DOHH2 (cell line): ENCODE results near the gene NOTCH1.

Experiments used
- H3F3A ChIP-seq: fragments of 200-600 bp; sonication (generic), shearing (Covaris generic); 2 replicates; pipeline ENCODE4 v1.6.0; 2016; ENCODE audit warnings: antibody characterized with exemption, mild to moderate bottlenecking; ENCODE audit not compliant: control insufficient read depth, insufficient read depth
- H3K27ac ChIP-seq: fragments of 200-600 bp; sonication (generic); 2 replicates; pipeline ENCODE4 v1.5.1; 2014; ENCODE audit warnings: low read depth, mild to moderate bottlenecking, low read length, moderate library complexity
- H3K27me3 ChIP-seq: fragments of 200-600 bp; sonication (generic); 2 replicates; pipeline ENCODE4 v1.6.1; 2014; ENCODE audit warnings: mild to moderate bottlenecking, low read length, mixed read lengths; ENCODE audit not compliant: control insufficient read depth
- H3K36me3 ChIP-seq: fragments of 200-600 bp; sonication (generic); 2 replicates; pipeline ENCODE4 v1.6.1; 2014; ENCODE audit warnings: mild to moderate bottlenecking, low read length, moderate library complexity, mixed read lengths; ENCODE audit not compliant: control insufficient read depth
- H3K4me1 ChIP-seq: fragments of 200-600 bp; sonication (generic); 2 replicates; pipeline ENCODE4 v1.6.1; 2014; ENCODE audit warnings: mild to moderate bottlenecking, low read length, mixed read lengths; ENCODE audit not compliant: control insufficient read depth
- H3K4me2 ChIP-seq: fragments of 200-600 bp; sonication (generic); 2 replicates; pipeline ENCODE4 v1.6.0; 2014; ENCODE audit warnings: mild to moderate bottlenecking, low read length, moderate library complexity
- H3K4me3 ChIP-seq: fragments of 200-600 bp; sonication (generic); 2 replicates; pipeline ENCODE4 v1.5.1; 2014; ENCODE audit warnings: mild to moderate bottlenecking, low read length, mixed read lengths
- H3K79me2 ChIP-seq: fragments of 200-600 bp; sonication (generic); 2 replicates; pipeline ENCODE4 v1.6.1; 2014; ENCODE audit warnings: mild to moderate bottlenecking, low read length, mixed read lengths; ENCODE audit not compliant: control insufficient read depth
- H3K9me2 ChIP-seq: fragments of 200-600 bp; sonication (generic); replicated peaks from 2 replicates; pipeline ENCODE4 v1.6.1; 2014; ENCODE audit warnings: mild to moderate bottlenecking, low read length, mixed read lengths; ENCODE audit not compliant: control insufficient read depth
- H3K9me3 ChIP-seq: fragments of 200-600 bp; sonication (generic); 2 replicates; pipeline ENCODE4 v1.6.1; 2014; ENCODE audit warnings: antibody characterized with exemption, low read length, mixed read lengths; ENCODE audit not compliant: control insufficient read depth, insufficient read depth
- H4K20me1 ChIP-seq: fragments of 200-600 bp; sonication (generic); 2 replicates; pipeline ENCODE4 v1.6.0; 2014; ENCODE audit warnings: low read depth, mild to moderate bottlenecking, antibody characterized with exemption, low read length, moderate library complexity; ENCODE audit not compliant: control insufficient read depth, insufficient read depth
- EZH2phosphoT487 ChIP-seq: fragments of 200-600 bp; sonication (generic); IDR thresholded peaks from 2 replicates; pipeline ENCODE4 v1.6.1; 2017; ENCODE audit warnings: borderline replicate concordance, mild to moderate bottlenecking, antibody characterized with exemption, low read length, moderate library complexity, mixed read lengths
- TF ChIP-seq, protein P1 (sequence below): fragments of 200-600 bp; sonication (generic); IDR thresholded peaks from one replicate; pipeline ENCODE4 v1.5.1; 2014; ENCODE audit warnings: antibody characterized with exemption, mild to moderate bottlenecking, low read depth, low read length; ENCODE audit not compliant: poor library complexity, severe bottlenecking

Gene NOTCH1

DNA sequence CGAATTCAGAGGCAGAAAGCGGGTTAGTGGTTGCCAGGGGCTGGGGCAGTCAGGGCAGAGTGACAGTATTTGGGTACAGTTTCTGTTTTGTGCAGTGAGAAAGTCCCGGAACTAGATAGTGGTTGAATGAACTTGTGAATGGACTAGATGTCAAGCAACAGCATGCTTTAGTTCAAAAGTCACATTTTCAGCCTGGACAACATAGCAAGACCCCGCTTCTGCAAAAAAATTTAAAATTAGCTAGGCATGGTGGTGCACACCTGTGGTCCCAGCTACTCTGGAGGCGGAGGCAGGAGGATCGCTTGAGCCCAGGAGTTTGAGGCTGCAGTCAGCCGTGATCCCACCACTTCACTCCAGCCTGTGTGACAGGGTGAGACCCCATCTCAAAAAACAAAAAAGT is 8.4 kb downstream of the NOTCH1 start:
- peaks cover 14% of the 10 kb centered on the region; the same call in 1 of the 2 replicates for H3K36me3 ChIP-seq
- peaks cover 47% of the 10 kb centered on the region for H3K79me2 ChIP-seq
- peaks cover 26% of the 10 kb centered on the region for H4K20me1 ChIP-seq

DNA sequence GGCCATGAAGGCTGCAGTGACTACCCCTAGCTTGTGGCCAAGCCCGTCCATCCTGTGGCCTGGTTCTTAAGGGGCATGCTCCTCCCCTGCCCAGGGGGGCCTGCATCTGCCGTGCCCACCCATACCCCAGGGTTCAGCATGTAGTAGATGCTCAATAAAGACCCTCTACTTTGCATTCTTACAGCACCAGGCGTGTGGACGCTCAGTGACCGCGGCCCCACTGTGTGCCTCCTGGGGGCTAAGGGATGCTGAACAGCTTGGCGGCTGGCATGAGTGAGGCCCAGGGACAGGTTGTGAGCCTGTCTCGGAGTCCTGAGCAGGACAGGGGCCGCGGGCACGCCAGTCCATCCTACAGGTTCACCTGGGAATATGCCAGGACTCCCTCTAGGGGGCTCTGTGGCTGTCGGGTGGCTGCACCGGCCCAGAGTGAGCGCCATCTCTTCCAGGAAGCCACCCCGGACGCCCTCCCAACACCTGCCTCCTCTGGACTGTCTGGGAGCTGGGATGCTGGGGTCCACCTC is 9.1 kb downstream of the NOTCH1 start:
- TF ChIP-seq, protein P1, sequence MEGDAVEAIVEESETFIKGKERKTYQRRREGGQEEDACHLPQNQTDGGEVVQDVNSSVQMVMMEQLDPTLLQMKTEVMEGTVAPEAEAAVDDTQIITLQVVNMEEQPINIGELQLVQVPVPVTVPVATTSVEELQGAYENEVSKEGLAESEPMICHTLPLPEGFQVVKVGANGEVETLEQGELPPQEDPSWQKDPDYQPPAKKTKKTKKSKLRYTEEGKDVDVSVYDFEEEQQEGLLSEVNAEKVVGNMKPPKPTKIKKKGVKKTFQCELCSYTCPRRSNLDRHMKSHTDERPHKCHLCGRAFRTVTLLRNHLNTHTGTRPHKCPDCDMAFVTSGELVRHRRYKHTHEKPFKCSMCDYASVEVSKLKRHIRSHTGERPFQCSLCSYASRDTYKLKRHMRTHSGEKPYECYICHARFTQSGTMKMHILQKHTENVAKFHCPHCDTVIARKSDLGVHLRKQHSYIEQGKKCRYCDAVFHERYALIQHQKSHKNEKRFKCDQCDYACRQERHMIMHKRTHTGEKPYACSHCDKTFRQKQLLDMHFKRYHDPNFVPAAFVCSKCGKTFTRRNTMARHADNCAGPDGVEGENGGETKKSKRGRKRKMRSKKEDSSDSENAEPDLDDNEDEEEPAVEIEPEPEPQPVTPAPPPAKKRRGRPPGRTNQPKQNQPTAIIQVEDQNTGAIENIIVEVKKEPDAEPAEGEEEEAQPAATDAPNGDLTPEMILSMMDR: peak; percentile 41
- no peak for TF ChIP-seq EZH2phosphoT487
- no peak overlapping the region for H3K4me3 ChIP-seq
- H3K36me3 ChIP-seq: peaks cover 13% of the 10 kb centered on the region; the same call in 1 of the 2 replicates
- no peaks in the 10 kb centered on the region for H3K27me3 ChIP-seq
- H3K4me1 ChIP-seq: peaks cover 51% of the 10 kb centered on the region
- no peak overlapping the region for H3K27ac ChIP-seq
- H3K9me3 ChIP-seq: no peaks in the 10 kb centered on the region
- peaks cover 49% of the 10 kb centered on the region for H3K79me2 ChIP-seq
- H4K20me1 ChIP-seq: peaks cover 27% of the 10 kb centered on the region
- no peak overlapping the region for H3K4me2 ChIP-seq
- H3F3A ChIP-seq: peaks cover 5% of the 10 kb centered on the region; the same call in 1 of the 2 replicates
- H3K9me2 ChIP-seq: no peaks in the 10 kb centered on the region

More for the DNA sequence above, 8.4 kb downstream of the NOTCH1 start:
- TF ChIP-seq, protein P1: no peak
- TF ChIP-seq EZH2phosphoT487: no peak
- Histone ChIP-seq H3K4me2 (no peak overlapping the region), H3K4me3 (no peak overlapping the region), H3K4me1 (peaks cover 51% of the 10 kb centered on the region), H3K27me3 (no peaks in the 10 kb centered on the region), H3K9me3 (no peaks in the 10 kb centered on the region), H3K27ac (no peak overlapping the region), H3K9me2 (no peaks in the 10 kb centered on the region), H3F3A (peaks cover 5% of the 10 kb centered on the region; the same call in 1 of the 2 replicates)

DNA sequence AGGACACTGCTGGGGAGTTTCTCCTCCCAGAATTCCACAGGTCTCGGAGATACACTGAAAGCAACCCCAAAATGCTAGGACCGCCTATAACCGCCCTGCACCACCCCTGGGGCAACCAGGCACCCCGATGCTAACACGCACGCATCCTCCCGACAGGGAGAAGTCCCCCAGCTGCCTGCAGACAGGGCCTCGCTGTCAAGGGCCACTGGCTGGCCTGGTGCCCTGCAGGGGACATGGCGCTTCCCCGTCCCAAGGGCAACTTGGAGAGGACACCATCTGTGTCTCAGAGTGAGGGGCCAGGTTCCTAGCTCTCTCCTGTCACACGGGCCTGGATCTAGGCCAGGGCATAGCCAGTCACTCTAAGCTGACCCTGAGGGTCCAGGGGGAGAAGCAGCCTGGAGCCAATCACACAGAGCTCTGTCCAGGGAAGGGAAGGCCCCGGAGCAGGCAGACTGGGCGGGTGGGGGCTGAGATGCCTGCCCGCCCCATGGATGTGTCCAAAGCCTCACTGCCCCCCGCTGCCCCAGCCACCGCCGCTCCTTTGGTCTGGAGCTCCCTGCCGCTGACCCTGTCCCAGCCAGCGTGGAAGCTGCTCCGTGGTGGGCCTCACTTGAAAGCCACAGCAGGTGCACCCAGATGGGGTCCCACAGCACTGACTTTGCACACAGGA is 9.7 kb downstream of the NOTCH1 start:
- Histone ChIP-seq H3K27ac (no peak overlapping the region), H3K4me2 (no peak overlapping the region), H4K20me1 (peaks cover 27% of the 10 kb centered on the region), H3K9me2 (no peaks in the 10 kb centered on the region), H3K4me1 (peaks cover 51% of the 10 kb centered on the region), H3K27me3 (no peaks in the 10 kb centered on the region), H3F3A (peaks cover 5% of the 10 kb centered on the region; the same call in 1 of the 2 replicates), H3K9me3 (no peaks in the 10 kb centered on the region), H3K4me3 (no peak overlapping the region), H3K79me2 (peaks cover 47% of the 10 kb centered on the region), H3K36me3 (peaks cover 7% of the 10 kb centered on the region; the same call in 1 of the 2 replicates)
- TF ChIP-seq EZH2phosphoT487: no peak
- TF ChIP-seq, protein P1: no peak
